CD14-positive monocyte (primary cell): ENCODE results near the gene CNTN4. TPM values are rescaled to one million over a fixed set of nuclear protein-coding genes. Genes with fewer than 3 reads are reported as not detected.
"Not testable (repeated sequence)": the region's sequence is repeated elsewhere in the genome, so short reads cannot be mapped to it uniquely, and the experiment has no call there.

Source experiments
- DNase-seq, 3 donors: peaks; one replicate each; pipeline ENCODE4 v3.0.0-alpha.2; 2011 to 2022
- H2AFZ ChIP-seq: 2 replicates; pipeline ENCODE4 v1.6.0; 2012; ENCODE audit warnings: mild to moderate bottlenecking, low read depth, low read length, inconsistent platforms; ENCODE audit not compliant: insufficient read depth, poor library complexity, severe bottlenecking
- H3K27ac ChIP-seq, 2 donors: 1 replicate in 1 of 2; 2 replicates in 1 of 2; pipeline ENCODE4 v1.5.1; 2012 to 2013; ENCODE audit warnings: low read length in 2 of 2, control low read depth in 1 of 2, inconsistent platforms in 1 of 2, low read depth in 1 of 2, mild to moderate bottlenecking in 1 of 2
- H3K27me3 ChIP-seq, 2 donors: one replicate each; pipeline versions ENCODE4 v1.6.0 to v1.6.1; 2011 to 2013; ENCODE audit warnings: low read length in 2 of 2; ENCODE audit not compliant: control insufficient read depth in 2 of 2, insufficient read depth in 2 of 2
- H3K36me3 ChIP-seq, 2 donors: replicated peaks in 1 of 2; 1 replicate in 1 of 2; 2 replicates in 1 of 2; pipeline versions ENCODE4 v1.5.1 to v1.6.1; 2012 to 2013; ENCODE audit warnings: low read length in 2 of 2, control low read depth in 1 of 2, inconsistent platforms in 1 of 2, mild to moderate bottlenecking in 1 of 2; ENCODE audit not compliant: insufficient read depth in 2 of 2, control insufficient read depth in 1 of 2
- H3K4me1 ChIP-seq, 2 donors: 1 replicate in 1 of 2; 2 replicates in 1 of 2; pipeline versions ENCODE4 v1.5.1 to v1.6.1; 2012 to 2013; ENCODE audit warnings: low read length in 2 of 2, control low read depth in 1 of 2, inconsistent platforms in 1 of 2, mild to moderate bottlenecking in 1 of 2, moderate library complexity in 1 of 2; ENCODE audit not compliant: insufficient read depth in 2 of 2, control insufficient read depth in 1 of 2
- H3K4me2 ChIP-seq: replicated peaks from 2 replicates; pipeline ENCODE3; 2012; ENCODE audit warnings: low read length, moderate library complexity, mild to moderate bottlenecking; ENCODE audit not compliant: poor library complexity, severe bottlenecking; ENCODE audit errors: extremely low read depth
- H3K4me3 ChIP-seq, 3 experiments: fragments of 200-600 bp in 1 of 3; sonication (generic) in 1 of 3; replicated peaks in 1 of 3; 1 replicate in 2 of 3; 2 replicates in 1 of 3; pipeline ENCODE4 v1.5.1; 2011 to 2013; ENCODE audit warnings: low read length in 3 of 3, mild to moderate bottlenecking in 3 of 3, control low read depth in 2 of 3, low read depth in 2 of 3, inconsistent platforms in 1 of 3, moderate library complexity in 1 of 3
- H3K79me2 ChIP-seq: 2 replicates; pipeline ENCODE4 v1.6.0; 2012; ENCODE audit warnings: mild to moderate bottlenecking, control low read depth, inconsistent platforms, low read length, moderate library complexity; ENCODE audit not compliant: insufficient read depth
- H3K9ac ChIP-seq: 2 replicates; pipeline ENCODE4 v1.6.0; 2017; ENCODE audit warnings: low read length, mild to moderate bottlenecking; ENCODE audit not compliant: insufficient read depth, poor library complexity, severe bottlenecking
- H3K9me3 ChIP-seq, 2 donors: replicated peaks in 1 of 2; 1 replicate in 1 of 2; 2 replicates in 1 of 2; pipeline versions ENCODE4 v1.5.1 to v1.6.1; 2012 to 2013; ENCODE audit warnings: low read length in 2 of 2, control low read depth in 1 of 2; ENCODE audit not compliant: control insufficient read depth in 1 of 2, insufficient read depth in 1 of 2
- H4K20me1 ChIP-seq: 2 replicates; pipeline ENCODE4 v1.6.0; 2012; ENCODE audit warnings: mild to moderate bottlenecking, low read length, control low read depth, moderate library complexity; ENCODE audit not compliant: insufficient read depth
- H3K27ac Mint-ChIP-seq, 7 donors: one replicate each; pipeline ENCODE4 v1.8.0; 2020; ENCODE audit warnings: mild to moderate bottlenecking in 7 of 7, mixed read lengths in 7 of 7, moderate library complexity in 6 of 7, inconsistent platforms in 2 of 7
- H3K27me3 Mint-ChIP-seq, 3 donors: one replicate each; pipeline ENCODE4 v1.8.0; 2021 to 2022; ENCODE audit warnings: low read depth in 3 of 3, mild to moderate bottlenecking in 3 of 3, mixed read lengths in 3 of 3, moderate library complexity in 3 of 3, inconsistent platforms in 1 of 3
- H3K36me3 Mint-ChIP-seq, 2 donors: one replicate each; pipeline ENCODE4 v1.8.0; 2020; ENCODE audit warnings: mixed read lengths in 2 of 2, inconsistent platforms in 1 of 2, mild to moderate bottlenecking in 1 of 2
- H3K4me1 Mint-ChIP-seq: one replicate; pipeline ENCODE4 v1.8.0; 2020; ENCODE audit warnings: mild to moderate bottlenecking, mixed read lengths
- H3K4me3 Mint-ChIP-seq, 2 donors: one replicate each; pipeline ENCODE4 v1.8.0; 2020; ENCODE audit warnings: mild to moderate bottlenecking in 2 of 2, mixed read lengths in 2 of 2, moderate library complexity in 1 of 2
- H3K9me3 Mint-ChIP-seq, 7 donors: one replicate each; pipeline ENCODE4 v1.8.0; 2020 to 2022; ENCODE audit warnings: mixed read lengths in 7 of 7, mild to moderate bottlenecking in 6 of 7, moderate library complexity in 6 of 7, inconsistent platforms in 2 of 7
- CTCF ChIP-seq: fragments of 200-600 bp; IDR thresholded peaks from one replicate; pipeline ENCODE4 v1.8.0; 2022; ENCODE audit warnings: antibody characterized with exemption, mild to moderate bottlenecking
- WGBS: methylation state at CpG from one replicate; pipeline ENCODE4 v1.1.5; 2013; ENCODE audit warnings: missing lambda C conversion rate; ENCODE audit not compliant: insufficient coverage; 5-methylcytosine and 5-hydroxymethylcytosine counted together
- intact Hi-C, 2 donors: fragments of 100-400 bp; cut with micrococcal nuclease; formaldehyde crosslinking; loops; one replicate each; pipeline versions ENCODE4 v1.15.0 to v1.15.1; 2023
- polyA plus RNA-seq, 3 donors: library from polyadenylated mRNA; depleted of rRNA in 1 of 3; unstranded in 2 of 3; stranded (reverse) in 1 of 3; fragments of 300-500 nt in 2 of 3; fragments of >200 nt in 1 of 3; fragmentation: Illumina TruSeq in 2 of 3; gene quantifications; 1 replicate in 2 of 3; 2 replicates in 1 of 3; pipeline ENCODE4 v1.2.3, GENCODE V29; 2012 to 2021

CNTN4 gene
- polyA plus RNA-seq, 3 donors = not detected

GRCh38 chr3:2910997-2911396 is 812.3 kb downstream of the CNTN4 start:
- H3K4me1 Mint-ChIP-seq = peaks cover 2% of the 10 kb centered on the region
- Histone ChIP-seq H3K9me3 (peaks cover 0 to 3% of the 10 kb centered on the region in 2 donors), H2AFZ (no peak overlapping the region), H3K4me1 (no peaks in the 10 kb centered on the region), H3K79me2 (no peaks in the 10 kb centered on the region), H3K36me3 (no peaks in the 10 kb centered on the region), H3K9ac (no peak overlapping the region), H3K4me2 (no peak overlapping the region), H3K27ac (no peak overlapping the region), H3K4me3 (no peak overlapping the region), H4K20me1 (no peaks in the 10 kb centered on the region), H3K27me3 (no peaks in the 10 kb centered on the region)
- H3K27me3 Mint-ChIP-seq = peaks cover 0 to under 1% (median 0%) of the 10 kb centered on the region in 3 donors
- no peak overlapping the region for H3K27ac Mint-ChIP-seq
- DNase-seq = no peak
- WGBS = 67% methylated on average over 1 of the region's 2 CpGs
- intact Hi-C loops = no loop called here
- H3K4me3 Mint-ChIP-seq = no peak overlapping the region
- H3K9me3 Mint-ChIP-seq = peaks cover 0 to 6% (median 2%) of the 10 kb centered on the region in 7 donors
- H3K36me3 Mint-ChIP-seq = no peaks in the 10 kb centered on the region
- no peak for TF ChIP-seq CTCF

- TF ChIP-seq CTCF = no peak
- H3K9me3 Mint-ChIP-seq = peaks cover 0 to 8% (median 6%) of the 10 kb centered on the region in 7 donors
- no peak overlapping the region for H3K27ac ChIP-seq
- H3K27me3 Mint-ChIP-seq = no peaks in the 10 kb centered on the region
- intact Hi-C loops = no loop called here
- H3K4me2 ChIP-seq = no peak overlapping the region
- H3K36me3 Mint-ChIP-seq = no peaks in the 10 kb centered on the region
- H3K9me3 ChIP-seq = no peaks in the 10 kb centered on the region
- H4K20me1 ChIP-seq = no peaks in the 10 kb centered on the region
- peak in 2 of 3 donors; percentile 6 to 17 for DNase-seq
- no peak overlapping the region for H2AFZ ChIP-seq
- H3K9ac ChIP-seq = no peak overlapping the region
- no peaks in the 10 kb centered on the region for H3K36me3 ChIP-seq
- H3K4me3 ChIP-seq = no peak overlapping the region
- WGBS = no CpG with 5 or more reads among the region's 3 CpGs
- no peaks in the 10 kb centered on the region for H3K79me2 ChIP-seq
- H3K27ac Mint-ChIP-seq = no peak overlapping the region
- peaks cover 2% of the 10 kb centered on the region for H3K4me1 Mint-ChIP-seq
- no peaks in the 10 kb centered on the region for H3K27me3 ChIP-seq
- H3K4me3 Mint-ChIP-seq = no peak overlapping the region
- no peaks in the 10 kb centered on the region for H3K4me1 ChIP-seq
Measured at GRCh38 chr3:2915826-2916225, 817.2 kb downstream of the CNTN4 start.

GRCh38 chr3:2916640-2917039 is 818.0 kb downstream of the CNTN4 start:
- H3K36me3 ChIP-seq, H3K4me2 ChIP-seq, H3K9ac ChIP-seq, intact Hi-C loops, H3K27me3 Mint-ChIP-seq, H3K27ac ChIP-seq, H3K79me2 ChIP-seq, H3K9me3 ChIP-seq, DNase-seq, H4K20me1 ChIP-seq, H3K9me3 Mint-ChIP-seq, H3K4me3 ChIP-seq, H3K4me1 ChIP-seq, H3K27ac Mint-ChIP-seq, H2AFZ ChIP-seq, H3K27me3 ChIP-seq, H3K4me1 Mint-ChIP-seq, H3K36me3 Mint-ChIP-seq, H3K4me3 Mint-ChIP-seq: not testable (repeated sequence)
- 97% methylated on average over 11 of the region's 25 CpGs for WGBS
